CD4-positive, alpha-beta memory T cell (primary cell): ENCODE data around the gene HOMER2. TPM values are rescaled to one million over a fixed set of nuclear protein-coding genes. Genes with fewer than 3 reads are reported as not detected.
A peak's percentile ranks its signal among the peaks of the same experiment; 100 is the strongest.

Experiments used
- CTCF ChIA-PET: fragments of 350-600 bp; sonication (Branson Sonifier 250); formaldehyde crosslinking; loops from one replicate; lab custom pipeline; 2021; ENCODE audit warnings: inconsistent platforms; ENCODE audit not compliant: partially characterized antibody; lab: Charles Lee
- POLR2A ChIA-PET: fragments of 350-600 bp; sonication (Branson Sonifier 250); formaldehyde crosslinking; loops from one replicate; lab custom pipeline; 2021; ENCODE audit not compliant: partially characterized antibody; lab: Charles Lee
- DNase-seq, 5 donors: peaks; one replicate each; pipeline versions ENCODE4 v3.0.0 to v3.0.0-alpha.2; 2020 to 2022; ENCODE audit warnings: mixed read lengths in 1 of 5
- H3K27ac ChIP-seq: one replicate; pipeline ENCODE4 v1.7.0; 2013; ENCODE audit warnings: low read depth, low read length
- H3K27me3 ChIP-seq: 2 replicates; pipeline ENCODE4 v1.7.0; 2013; ENCODE audit warnings: mild to moderate bottlenecking, low read length, moderate library complexity; ENCODE audit not compliant: insufficient read depth
- H3K36me3 ChIP-seq: 2 replicates; pipeline ENCODE4 v1.7.0; 2013; ENCODE audit warnings: mild to moderate bottlenecking, low read length, moderate library complexity; ENCODE audit not compliant: insufficient read depth
- H3K4me1 ChIP-seq: 2 replicates; pipeline ENCODE4 v1.7.0; 2013; ENCODE audit warnings: mild to moderate bottlenecking, low read length, moderate library complexity; ENCODE audit not compliant: insufficient read depth
- H3K4me3 ChIP-seq, 2 donors: one replicate each; pipeline ENCODE4 v1.7.0; 2013; ENCODE audit warnings: low read length in 2 of 2, mild to moderate bottlenecking in 1 of 2
- H3K9me3 ChIP-seq, 2 donors: one replicate each; pipeline ENCODE4 v1.7.0; 2013; ENCODE audit warnings: low read length in 2 of 2, control low read depth in 1 of 2; ENCODE audit not compliant: control insufficient read depth in 1 of 2
- H3K27ac Mint-ChIP-seq, 7 donors: one replicate each; pipeline ENCODE4 v1.8.0; 2020 to 2021; ENCODE audit warnings: mixed read lengths in 7 of 7, mild to moderate bottlenecking in 6 of 7, inconsistent platforms in 3 of 7, moderate library complexity in 3 of 7
- H3K27me3 Mint-ChIP-seq, 2 donors: one replicate each; pipeline ENCODE4 v1.8.0; 2020 to 2021; ENCODE audit warnings: mixed read lengths in 2 of 2
- H3K36me3 Mint-ChIP-seq, 2 donors: one replicate each; pipeline ENCODE4 v1.8.0; 2020 to 2021; ENCODE audit warnings: mixed read lengths in 2 of 2, inconsistent platforms in 1 of 2, mild to moderate bottlenecking in 1 of 2
- H3K4me1 Mint-ChIP-seq, 4 donors: one replicate each; pipeline ENCODE4 v1.8.0; 2020 to 2021; ENCODE audit warnings: mixed read lengths in 4 of 4, mild to moderate bottlenecking in 1 of 4
- H3K4me3 Mint-ChIP-seq, 8 donors: one replicate each; pipeline ENCODE4 v1.8.0; 2020 to 2021; ENCODE audit warnings: mixed read lengths in 8 of 8, mild to moderate bottlenecking in 7 of 8, moderate library complexity in 6 of 8, inconsistent platforms in 3 of 8
- H3K9me3 Mint-ChIP-seq, 8 donors: one replicate each; pipeline ENCODE4 v1.8.0; 2020 to 2021; ENCODE audit warnings: mixed read lengths in 8 of 8, mild to moderate bottlenecking in 5 of 8, inconsistent platforms in 3 of 8, moderate library complexity in 1 of 8
- intact Hi-C: fragments of 100-400 bp; cut with micrococcal nuclease; formaldehyde crosslinking; loops from one replicate; pipeline ENCODE4 v1.15.1; 2023
- polyA plus RNA-seq, 2 donors: library from polyadenylated mRNA; unstranded; fragments of 300-500 nt; fragmentation: Illumina TruSeq; gene quantifications; one replicate each; pipeline ENCODE4 v1.2.3, GENCODE V29; 2021
- total RNA-seq, 2 experiments: library from RNA; stranded (reverse); gene quantifications; one replicate each; pipeline ENCODE4 v1.2.3, GENCODE V29; 2021

Gene HOMER2
- total and polyA plus RNA-seq, 4 experiments from 2014 or later = 1.5 to 6.5 (median 6.1) TPM; not detected in 1

DNA sequence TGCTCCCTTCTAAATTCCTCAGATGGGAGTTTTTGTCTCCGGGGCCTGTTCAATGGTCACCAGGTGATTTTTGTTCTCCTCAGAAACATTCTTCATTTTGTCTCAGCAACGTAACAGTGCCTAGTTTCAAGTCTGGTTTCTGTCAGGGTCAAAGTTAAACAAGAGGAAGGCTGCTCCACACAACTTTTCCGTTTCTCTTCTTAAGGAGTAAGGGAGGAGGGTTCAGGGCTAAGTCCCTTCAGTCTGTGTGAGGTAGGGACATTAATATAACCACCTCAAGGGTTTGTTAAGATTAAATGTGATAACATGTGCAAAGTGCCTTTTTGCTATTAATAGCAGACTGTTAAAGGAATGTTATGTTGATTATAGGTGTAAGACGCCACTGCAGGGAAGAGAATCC, 41.8 kb downstream of the HOMER2 start:
- no peak for DNase-seq
- H3K4me1 Mint-ChIP-seq = no peaks in the 10 kb centered on the region
- intact Hi-C loops = no loop called here
- CTCF ChIA-PET = no interaction called here
- H3K4me3 Mint-ChIP-seq = peak overlapping the region in 1 of 8 donors; percentile 14
- H3K9me3 Mint-ChIP-seq = peaks cover 4 to 33% (median 17%) of the 10 kb centered on the region in 8 donors
- peaks cover 8 to 13% of the 10 kb centered on the region in 2 donors for H3K27me3 Mint-ChIP-seq
- Histone ChIP-seq H3K4me3 (no peak overlapping the region), H3K4me1 (no peaks in the 10 kb centered on the region), H3K9me3 (no peaks in the 10 kb centered on the region), H3K27ac (no peak overlapping the region), H3K36me3 (no peaks in the 10 kb centered on the region), H3K27me3 (no peaks in the 10 kb centered on the region)
- no peak overlapping the region for H3K27ac Mint-ChIP-seq
- H3K36me3 Mint-ChIP-seq = peaks cover 0 to 4% of the 10 kb centered on the region in 2 donors
- POLR2A ChIA-PET = no interaction called here

DNA sequence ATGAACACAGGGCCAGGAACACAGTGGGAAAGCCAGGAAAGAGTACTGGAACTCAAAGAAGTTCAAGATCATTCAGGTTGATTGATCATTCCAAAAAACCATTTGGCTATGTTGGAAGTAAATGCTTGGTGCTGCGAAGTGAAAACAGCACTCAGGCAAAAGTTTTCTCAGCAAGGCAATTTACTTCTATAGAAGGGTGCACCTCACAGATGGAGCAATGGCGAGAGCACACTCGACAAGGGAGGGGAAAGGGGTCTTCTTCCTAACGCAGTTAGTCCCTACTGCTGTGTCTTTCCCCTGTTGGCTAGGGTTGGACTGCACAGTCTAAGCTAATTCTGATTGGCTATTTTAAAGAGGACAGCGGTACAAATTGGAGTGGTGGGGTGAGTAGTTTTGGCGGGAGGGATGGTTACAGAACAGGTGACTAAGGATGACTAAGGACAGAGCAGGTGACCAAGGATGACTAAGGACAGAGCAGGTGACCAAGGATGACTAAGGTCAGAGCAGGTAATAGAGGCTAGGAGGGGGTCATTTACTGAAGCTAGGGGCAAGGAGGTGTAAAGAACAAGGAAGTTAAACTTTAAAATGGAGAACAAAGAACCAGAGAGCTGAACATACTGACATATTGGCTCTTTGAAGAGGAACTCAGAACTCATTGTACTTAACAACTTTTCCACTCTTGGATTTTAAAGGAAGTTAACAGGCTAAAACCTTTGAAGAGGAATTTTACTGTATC, 43.3 kb downstream of the HOMER2 start:
- no peaks in the 10 kb centered on the region for H3K27me3 ChIP-seq
- Mint-ChIP-seq H3K4me3 (no peak overlapping the region), H3K9me3 (peaks cover 4 to 33% (median 17%) of the 10 kb centered on the region in 8 donors), H3K27ac (no peak overlapping the region), H3K27me3 (peaks cover 9 to 13% of the 10 kb centered on the region in 2 donors), H3K4me1 (no peaks in the 10 kb centered on the region), H3K36me3 (peaks cover 0 to 4% of the 10 kb centered on the region in 2 donors)
- intact Hi-C loops = no loop called here
- CTCF ChIA-PET = no interaction called here
- no peak overlapping the region for H3K4me3 ChIP-seq
- no peak for DNase-seq
- POLR2A ChIA-PET = no interaction called here
- H3K27ac ChIP-seq = no peak overlapping the region
- no peaks in the 10 kb centered on the region for H3K4me1 ChIP-seq
- no peaks in the 10 kb centered on the region for H3K9me3 ChIP-seq
- H3K36me3 ChIP-seq = no peaks in the 10 kb centered on the region

DNA sequence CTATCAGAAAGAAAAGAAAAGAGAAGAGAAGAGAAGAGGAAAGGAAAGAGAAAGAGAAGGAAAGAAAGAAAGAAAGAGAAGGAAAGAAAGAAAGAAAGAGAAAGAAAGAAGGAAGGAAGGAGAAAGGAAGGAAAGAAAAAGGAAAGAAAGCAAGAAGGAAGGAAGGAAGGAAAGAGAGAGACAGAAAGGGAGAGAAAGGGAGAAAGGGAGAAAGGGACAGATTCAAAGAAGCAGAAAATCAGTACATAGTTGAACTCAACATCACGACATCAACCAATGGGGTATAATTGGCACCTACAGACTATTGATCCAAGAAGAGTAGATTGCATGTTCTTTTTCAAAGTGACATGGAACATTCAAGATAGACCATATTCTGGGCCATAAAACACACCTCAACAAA, 45.2 kb downstream of the HOMER2 start:
- intact Hi-C loops = no loop called here
- Histone ChIP-seq H3K27ac (no peak overlapping the region), H3K36me3 (no peaks in the 10 kb centered on the region), H3K9me3 (no peaks in the 10 kb centered on the region), H3K27me3 (no peaks in the 10 kb centered on the region), H3K4me1 (no peaks in the 10 kb centered on the region), H3K4me3 (no peak overlapping the region)
- DNase-seq = no peak
- H3K4me3 Mint-ChIP-seq = no peak overlapping the region
- ChIA-PET CTCF (no interaction called here), POLR2A (no interaction called here)
- H3K4me1 Mint-ChIP-seq = no peaks in the 10 kb centered on the region
- H3K9me3 Mint-ChIP-seq = peaks cover 4 to 33% (median 17%) of the 10 kb centered on the region in 8 donors
- H3K36me3 Mint-ChIP-seq = peaks cover 0 to 4% of the 10 kb centered on the region in 2 donors
- H3K27me3 Mint-ChIP-seq = peaks cover 9 to 14% of the 10 kb centered on the region in 2 donors
- H3K27ac Mint-ChIP-seq = no peak overlapping the region

DNA sequence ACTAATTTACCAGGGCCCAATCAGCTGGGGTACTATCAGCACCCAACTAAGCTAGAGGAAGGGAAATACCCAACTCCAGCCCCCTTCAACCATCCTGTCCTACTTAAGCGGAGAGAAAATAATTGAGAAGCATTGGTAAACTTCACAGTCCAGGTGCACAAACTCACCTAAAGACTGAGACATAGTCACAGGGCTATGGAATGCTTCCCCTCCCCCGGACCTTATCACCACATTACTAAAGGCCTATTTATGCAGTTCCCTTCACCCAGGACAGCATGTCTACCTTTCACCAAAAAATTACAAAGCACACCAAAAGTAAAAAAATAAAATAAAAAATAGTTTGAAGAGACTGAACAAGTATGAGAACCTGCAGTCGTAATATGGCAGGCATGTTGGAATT, 47.9 kb downstream of the HOMER2 start:
- Mint-ChIP-seq H3K27ac (no peak overlapping the region), H3K4me3 (no peak overlapping the region), H3K27me3 (peaks cover 7 to 9% of the 10 kb centered on the region in 2 donors), H3K36me3 (peaks cover 0 to 4% of the 10 kb centered on the region in 2 donors), H3K4me1 (peaks cover 0 to 2% (median 0%) of the 10 kb centered on the region in 4 donors), H3K9me3 (peaks cover 4 to 27% (median 15%) of the 10 kb centered on the region in 8 donors)
- ChIA-PET CTCF (no interaction called here), POLR2A (no interaction called here)
- Histone ChIP-seq H3K4me3 (no peak overlapping the region), H3K27ac (no peak overlapping the region), H3K36me3 (no peaks in the 10 kb centered on the region), H3K9me3 (no peaks in the 10 kb centered on the region), H3K27me3 (no peaks in the 10 kb centered on the region), H3K4me1 (no peaks in the 10 kb centered on the region)
- no peak for DNase-seq
- intact Hi-C loops = no loop called here

DNA sequence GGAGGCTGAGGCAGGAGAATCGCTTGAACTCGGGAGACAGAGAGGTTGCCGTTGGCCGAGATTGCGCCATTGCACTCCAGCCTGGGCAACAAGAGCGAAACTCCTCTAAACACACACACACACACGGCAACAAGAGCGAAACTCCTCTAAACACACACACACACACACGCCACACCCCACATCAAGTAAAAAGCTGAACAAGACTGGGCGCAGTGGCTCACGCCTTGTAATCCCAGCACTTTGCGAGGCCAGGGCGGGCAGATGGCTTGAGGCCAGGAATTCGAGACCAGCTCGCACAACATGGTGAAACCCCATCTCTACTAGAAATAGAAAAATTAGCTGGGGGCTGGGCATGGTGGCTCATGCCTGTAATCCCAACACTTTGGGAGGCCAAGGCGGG, 49.0 kb downstream of the HOMER2 start:
- no peak overlapping the region for H3K4me3 Mint-ChIP-seq
- Histone ChIP-seq H3K27me3 (no peaks in the 10 kb centered on the region), H3K4me3 (no peak overlapping the region), H3K36me3 (no peaks in the 10 kb centered on the region), H3K4me1 (no peaks in the 10 kb centered on the region), H3K27ac (no peak overlapping the region), H3K9me3 (no peaks in the 10 kb centered on the region)
- H3K36me3 Mint-ChIP-seq = no peaks in the 10 kb centered on the region
- peaks cover under 1 to 17% (median 6%) of the 10 kb centered on the region in 8 donors for H3K9me3 Mint-ChIP-seq
- ChIA-PET POLR2A (no interaction called here), CTCF (no interaction called here)
- H3K27ac Mint-ChIP-seq = no peak overlapping the region
- H3K4me1 Mint-ChIP-seq = peaks cover 0 to 2% (median 0%) of the 10 kb centered on the region in 4 donors
- peaks cover 3 to 9% of the 10 kb centered on the region in 2 donors for H3K27me3 Mint-ChIP-seq
- intact Hi-C loops = no loop called here
- DNase-seq = no peak

DNA sequence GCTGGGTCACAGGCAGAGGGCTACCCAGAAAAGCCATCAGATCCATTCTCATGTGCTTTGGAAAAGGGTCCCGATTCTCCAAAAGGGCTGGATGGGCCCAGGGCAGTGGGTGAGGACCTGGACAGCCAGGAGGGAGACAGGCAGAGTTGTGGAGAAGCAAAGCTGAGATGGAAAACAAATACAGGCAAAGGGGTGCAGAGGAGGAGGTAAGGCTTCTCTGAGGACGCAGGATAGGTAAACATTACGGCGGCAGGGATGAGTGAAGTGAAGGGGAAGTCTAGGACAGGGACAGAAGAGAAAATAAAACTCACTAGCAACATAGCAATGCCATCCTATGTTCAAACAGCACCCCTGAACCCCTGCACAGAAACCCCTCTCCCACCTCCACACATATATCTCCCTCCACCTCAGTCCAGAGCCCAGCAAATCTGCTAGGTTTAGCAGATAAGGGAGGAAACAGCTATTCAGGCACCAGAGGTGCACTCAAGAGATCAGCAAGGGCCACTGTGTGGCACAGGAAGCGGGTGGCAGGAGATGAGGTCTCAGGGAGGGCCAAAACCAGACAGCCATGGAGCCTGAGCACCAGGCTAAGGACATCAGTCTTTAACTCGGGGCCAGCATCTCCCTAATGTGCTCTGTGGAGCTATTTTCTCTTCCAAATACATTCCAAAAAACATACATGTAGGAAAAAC, 51.3 kb downstream of the HOMER2 start:
- H3K27me3 ChIP-seq = no peaks in the 10 kb centered on the region
- H3K27ac ChIP-seq = no peak overlapping the region
- H3K36me3 Mint-ChIP-seq = no peaks in the 10 kb centered on the region

DNA sequence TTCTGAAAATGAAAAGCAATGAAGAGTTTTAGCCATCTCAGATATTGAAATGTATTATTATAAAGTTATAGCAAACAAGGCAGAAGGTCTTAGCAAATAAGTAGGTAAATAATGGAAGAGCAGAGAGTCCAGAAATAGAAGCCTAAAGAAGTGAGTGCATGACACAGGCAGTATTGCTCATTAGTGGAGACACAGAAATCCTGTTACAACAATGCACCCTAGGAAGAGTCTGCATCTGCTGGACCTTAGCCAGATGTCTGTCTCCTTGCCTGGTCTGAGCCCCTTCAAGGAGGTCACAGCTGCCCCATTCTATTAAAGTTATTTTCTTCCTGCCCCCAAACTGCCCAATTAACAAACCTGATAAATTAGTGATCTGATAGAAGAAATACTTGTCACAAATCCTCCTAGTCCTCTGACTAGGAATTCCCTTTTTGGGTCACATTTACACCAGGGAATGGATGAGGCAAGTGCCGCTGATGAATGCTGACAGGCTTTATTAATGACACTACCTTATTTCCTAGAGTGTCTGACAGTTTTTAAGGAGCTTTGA, 51.9 kb downstream of the HOMER2 start:
- no peaks in the 10 kb centered on the region for H3K4me1 ChIP-seq
- no peaks in the 10 kb centered on the region for H3K9me3 ChIP-seq
- intact Hi-C loops = no loop called here
- Mint-ChIP-seq H3K9me3 (no peaks in the 10 kb centered on the region), H3K27me3 (peaks cover 2 to 3% of the 10 kb centered on the region in 2 donors), H3K4me3 (no peak overlapping the region), H3K27ac (no peak overlapping the region), H3K36me3 (no peaks in the 10 kb centered on the region), H3K4me1 (peaks cover 0 to 2% (median 0%) of the 10 kb centered on the region in 4 donors)
- H3K4me3 ChIP-seq = no peak overlapping the region
- ChIA-PET POLR2A (no interaction called here), CTCF (interaction anchor here (0.6 kb wide), 1 partner anchor 87 kb away, joined by 5 read pairs; no protein-coding TSS in a partner anchor)
- H3K27ac ChIP-seq = no peak overlapping the region
- DNase-seq = no peak
- H3K36me3 ChIP-seq = no peaks in the 10 kb centered on the region
- no peaks in the 10 kb centered on the region for H3K27me3 ChIP-seq

More for the DNA sequence above, 51.3 kb downstream of the HOMER2 start:
- Mint-ChIP-seq H3K4me1 (peaks cover 0 to 2% (median 0%) of the 10 kb centered on the region in 4 donors), H3K4me3 (no peak overlapping the region), H3K27ac (no peak overlapping the region), H3K27me3 (peaks cover 3% of the 10 kb centered on the region in 2 donors), H3K9me3 (peaks cover 0 to 2% (median 0%) of the 10 kb centered on the region in 8 donors)
- H3K36me3 ChIP-seq = no peaks in the 10 kb centered on the region
- POLR2A ChIA-PET = no interaction called here
- no peaks in the 10 kb centered on the region for H3K9me3 ChIP-seq
- intact Hi-C loops = no loop called here
- H3K4me3 ChIP-seq = no peak overlapping the region
- CTCF ChIA-PET = interaction anchor here (0.6 kb wide), 1 partner anchor 88 kb away, joined by 5 read pairs; no protein-coding TSS in a partner anchor
- DNase-seq = no peak
- no peaks in the 10 kb centered on the region for H3K4me1 ChIP-seq
